Activated naive CD8-positive, alpha-beta T cell (primary cell): ENCODE results near the gene GSN.

Experiments
- H3K27ac Mint-ChIP-seq: one replicate; pipeline ENCODE4 v1.8.0; 2021; ENCODE audit warnings: mixed read lengths
- H3K27me3 Mint-ChIP-seq: one replicate; pipeline ENCODE4 v1.8.0; 2021; ENCODE audit warnings: mixed read lengths
- H3K36me3 Mint-ChIP-seq: one replicate; pipeline ENCODE4 v1.8.0; 2021; ENCODE audit warnings: mixed read lengths
- H3K4me1 Mint-ChIP-seq: one replicate; pipeline ENCODE4 v1.8.0; 2021; ENCODE audit warnings: low read depth, mixed read lengths
- H3K4me3 Mint-ChIP-seq: one replicate; pipeline ENCODE4 v1.8.0; 2021; ENCODE audit warnings: mild to moderate bottlenecking, mixed read lengths
- H3K9me3 Mint-ChIP-seq: one replicate; pipeline ENCODE4 v1.8.0; 2021; ENCODE audit warnings: low read depth, mixed read lengths

Gene GSN

GRCh38 chr9:121275781-121276658, 8.1 kb downstream of the GSN start:
- no peaks in the 10 kb centered on the region for H3K9me3 Mint-ChIP-seq
- peaks cover 4% of the 10 kb centered on the region for H3K36me3 Mint-ChIP-seq
- no peak overlapping the region for H3K4me3 Mint-ChIP-seq
- H3K4me1 Mint-ChIP-seq = peaks cover 3% of the 10 kb centered on the region
- H3K27me3 Mint-ChIP-seq = no peaks in the 10 kb centered on the region
- H3K27ac Mint-ChIP-seq = no peak overlapping the region

GRCh38 chr9:121277026-121277425, 9.1 kb downstream of the GSN start:
- no peaks in the 10 kb centered on the region for H3K27me3 Mint-ChIP-seq
- H3K27ac Mint-ChIP-seq = no peak overlapping the region
- peaks cover 5% of the 10 kb centered on the region for H3K4me1 Mint-ChIP-seq
- H3K36me3 Mint-ChIP-seq = peaks cover 4% of the 10 kb centered on the region
- H3K4me3 Mint-ChIP-seq = no peak overlapping the region
- H3K9me3 Mint-ChIP-seq = no peaks in the 10 kb centered on the region

- H3K9me3 Mint-ChIP-seq = no peaks in the 10 kb centered on the region
- peaks cover 5% of the 10 kb centered on the region for H3K4me1 Mint-ChIP-seq
- H3K36me3 Mint-ChIP-seq = peaks cover 4% of the 10 kb centered on the region
- H3K27ac Mint-ChIP-seq = no peak overlapping the region
- no peak overlapping the region for H3K4me3 Mint-ChIP-seq
- H3K27me3 Mint-ChIP-seq = no peaks in the 10 kb centered on the region
These were observed 9.7 kb downstream of the GSN start for GRCh38 chr9:121277518-121278295.

GRCh38 chr9:121278477-121279261, 10.7 kb downstream of the GSN start:
- Mint-ChIP-seq H3K27ac (no peak overlapping the region), H3K36me3 (peaks cover 6% of the 10 kb centered on the region), H3K4me3 (no peak overlapping the region), H3K27me3 (no peaks in the 10 kb centered on the region), H3K9me3 (no peaks in the 10 kb centered on the region), H3K4me1 (peaks cover 5% of the 10 kb centered on the region)

- Mint-ChIP-seq H3K36me3 (peaks cover 6% of the 10 kb centered on the region), H3K27ac (no peak overlapping the region), H3K9me3 (no peaks in the 10 kb centered on the region), H3K4me1 (peaks cover 5% of the 10 kb centered on the region), H3K4me3 (no peak overlapping the region), H3K27me3 (no peaks in the 10 kb centered on the region)
These were observed 11.9 kb downstream of the GSN start for GRCh38 chr9:121279776-121280388.

GRCh38 chr9:121280715-121281613, 13.0 kb downstream of the GSN start:
- no peaks in the 10 kb centered on the region for H3K9me3 Mint-ChIP-seq
- H3K4me3 Mint-ChIP-seq = no peak overlapping the region
- H3K27me3 Mint-ChIP-seq = no peaks in the 10 kb centered on the region
- H3K27ac Mint-ChIP-seq = no peak overlapping the region
- peaks cover 6% of the 10 kb centered on the region for H3K36me3 Mint-ChIP-seq
- H3K4me1 Mint-ChIP-seq = peaks cover 8% of the 10 kb centered on the region

- H3K27ac Mint-ChIP-seq = no peak overlapping the region
- no peaks in the 10 kb centered on the region for H3K9me3 Mint-ChIP-seq
- peaks cover 14% of the 10 kb centered on the region for H3K4me1 Mint-ChIP-seq
- H3K4me3 Mint-ChIP-seq = no peak overlapping the region
- H3K27me3 Mint-ChIP-seq = no peaks in the 10 kb centered on the region
- peaks cover 6% of the 10 kb centered on the region for H3K36me3 Mint-ChIP-seq
These were observed 13.8 kb downstream of the GSN start for GRCh38 chr9:121281614-121282276.

- Mint-ChIP-seq H3K9me3 (no peaks in the 10 kb centered on the region), H3K27ac (no peak overlapping the region), H3K4me3 (no peak overlapping the region), H3K27me3 (no peaks in the 10 kb centered on the region), H3K36me3 (peaks cover 6% of the 10 kb centered on the region), H3K4me1 (peaks cover 20% of the 10 kb centered on the region)
These were observed 14.5 kb downstream of the GSN start for GRCh38 chr9:121282277-121283079.

- H3K36me3 Mint-ChIP-seq = peaks cover 6% of the 10 kb centered on the region
- no peak overlapping the region for H3K4me3 Mint-ChIP-seq
- H3K27ac Mint-ChIP-seq = no peak overlapping the region
- H3K9me3 Mint-ChIP-seq = no peaks in the 10 kb centered on the region
- H3K4me1 Mint-ChIP-seq = peaks cover 20% of the 10 kb centered on the region
- no peaks in the 10 kb centered on the region for H3K27me3 Mint-ChIP-seq
These were observed 15.1 kb downstream of the GSN start for GRCh38 chr9:121283080-121283398.

- Mint-ChIP-seq H3K27ac (no peak overlapping the region), H3K4me3 (no peak overlapping the region), H3K27me3 (no peaks in the 10 kb centered on the region), H3K36me3 (peaks cover 5% of the 10 kb centered on the region), H3K4me1 (peaks cover 16% of the 10 kb centered on the region), H3K9me3 (no peaks in the 10 kb centered on the region)
These were observed 16.1 kb downstream of the GSN start for GRCh38 chr9:121283856-121284732.

- Mint-ChIP-seq H3K4me1 (peaks cover 16% of the 10 kb centered on the region), H3K27me3 (no peaks in the 10 kb centered on the region), H3K27ac (no peak overlapping the region), H3K4me3 (no peak overlapping the region), H3K9me3 (no peaks in the 10 kb centered on the region), H3K36me3 (peaks cover 5% of the 10 kb centered on the region)
These were observed 16.9 kb downstream of the GSN start for GRCh38 chr9:121284733-121285451.
